ENCODE measurements around the gene SDS. TPM values are rescaled to one million over a fixed set of nuclear protein-coding genes. Genes with fewer than 3 reads are reported as not detected.

SDS gene
- not detected in 2 replicates for total RNA-seq

- Mint-ChIP-seq H3K36me3 (ENCODE audit: low read depth) (no peaks in the 10 kb centered on the region), H3K4me3 (ENCODE audit: low read depth) (no peak within 1 kb of the TSS), H3K4me1 (ENCODE audit: low read depth) (peaks cover 2% of the 10 kb centered on the region), H3K27ac (no peak within 1 kb of the TSS), H3K27me3 (ENCODE audit: low read depth) (peaks cover 17% of the 10 kb centered on the region), H3K9me3 (no peaks in the 10 kb centered on the region)
- no peak for DNase-seq (ENCODE audit: low spot score)
- intact Hi-C loops (cut with micrococcal nuclease), result no loop called here
Measured at GRCh38 chr12:113403435-113404415, at the start of gene SDS. Gene SDS (minus strand): TSS chr12:113403887. CDS start chr12:113399708, 4,179 bp downstream.

- peaks cover 6% of the 10 kb centered on the region for H3K27me3 Mint-ChIP-seq (ENCODE audit: low read depth)
Measured at GRCh38 chr12:113453330-113453729, 49.6 kb upstream of the SDS start.

GRCh38 chr12:113452458-113452857 lies 48.8 kb upstream of the SDS start:
- H3K4me1 Mint-ChIP-seq (ENCODE audit: low read depth), result no peaks in the 10 kb centered on the region
- no peak overlapping the region for H3K4me3 Mint-ChIP-seq (ENCODE audit: low read depth)
- no peaks in the 10 kb centered on the region for H3K36me3 Mint-ChIP-seq (ENCODE audit: low read depth)
- intact Hi-C loops (cut with micrococcal nuclease), result no loop called here
- no peak for DNase-seq (ENCODE audit: low spot score)
- peaks cover 7% of the 10 kb centered on the region for H3K27me3 Mint-ChIP-seq (ENCODE audit: low read depth)
- no peaks in the 10 kb centered on the region for H3K9me3 Mint-ChIP-seq
- no peak overlapping the region for H3K27ac Mint-ChIP-seq

More at GRCh38 chr12:113453330-113453729, 49.6 kb upstream of the SDS start:
- no peak overlapping the region for H3K27ac Mint-ChIP-seq
- H3K4me3 Mint-ChIP-seq (ENCODE audit: low read depth), result no peak overlapping the region
- H3K4me1 Mint-ChIP-seq (ENCODE audit: low read depth), result no peaks in the 10 kb centered on the region
- no peak for DNase-seq (ENCODE audit: low spot score)
- intact Hi-C loops (cut with micrococcal nuclease), result no loop called here
- H3K36me3 Mint-ChIP-seq (ENCODE audit: low read depth), result no peaks in the 10 kb centered on the region
- no peaks in the 10 kb centered on the region for H3K9me3 Mint-ChIP-seq

GRCh38 chr12:113449839-113450238 lies 46.2 kb upstream of the SDS start:
- Mint-ChIP-seq H3K36me3 (ENCODE audit: low read depth) (no peaks in the 10 kb centered on the region), H3K27me3 (ENCODE audit: low read depth) (peaks cover 9% of the 10 kb centered on the region), H3K27ac (no peak overlapping the region), H3K9me3 (no peaks in the 10 kb centered on the region), H3K4me1 (ENCODE audit: low read depth) (no peaks in the 10 kb centered on the region), H3K4me3 (ENCODE audit: low read depth) (no peak overlapping the region)
- DNase-seq (ENCODE audit: low spot score), result no peak
- intact Hi-C loops (cut with micrococcal nuclease), result no loop called here

- H3K4me1 Mint-ChIP-seq (ENCODE audit: low read depth), result no peaks in the 10 kb centered on the region
- no peaks in the 10 kb centered on the region for H3K9me3 Mint-ChIP-seq
- peaks cover 9% of the 10 kb centered on the region for H3K27me3 Mint-ChIP-seq (ENCODE audit: low read depth)
- no peak overlapping the region for H3K4me3 Mint-ChIP-seq (ENCODE audit: low read depth)
- H3K36me3 Mint-ChIP-seq (ENCODE audit: low read depth), result no peaks in the 10 kb centered on the region
- H3K27ac Mint-ChIP-seq, result no peak overlapping the region
- DNase-seq (ENCODE audit: low spot score), result no peak
- intact Hi-C loops (cut with micrococcal nuclease), result no loop called here
Measured at GRCh38 chr12:113449299-113449698, 45.6 kb upstream of the SDS start.

GRCh38 chr12:113448873-113449272 lies 45.2 kb upstream of the SDS start:
- no peaks in the 10 kb centered on the region for H3K36me3 Mint-ChIP-seq (ENCODE audit: low read depth)
- DNase-seq (ENCODE audit: low spot score), result no peak
- H3K4me1 Mint-ChIP-seq (ENCODE audit: low read depth), result no peaks in the 10 kb centered on the region
- H3K9me3 Mint-ChIP-seq, result no peaks in the 10 kb centered on the region
- intact Hi-C loops (cut with micrococcal nuclease), result no loop called here
- H3K27ac Mint-ChIP-seq, result no peak overlapping the region
- no peak overlapping the region for H3K4me3 Mint-ChIP-seq (ENCODE audit: low read depth)
- H3K27me3 Mint-ChIP-seq (ENCODE audit: low read depth), result peaks cover 9% of the 10 kb centered on the region

- no peaks in the 10 kb centered on the region for H3K9me3 Mint-ChIP-seq
- DNase-seq (ENCODE audit: low spot score), result no peak
- no peaks in the 10 kb centered on the region for H3K4me1 Mint-ChIP-seq (ENCODE audit: low read depth)
- H3K36me3 Mint-ChIP-seq (ENCODE audit: low read depth), result no peaks in the 10 kb centered on the region
- intact Hi-C loops (cut with micrococcal nuclease), result no loop called here
- H3K4me3 Mint-ChIP-seq (ENCODE audit: low read depth), result no peak overlapping the region
- peaks cover 9% of the 10 kb centered on the region for H3K27me3 Mint-ChIP-seq (ENCODE audit: low read depth)
- H3K27ac Mint-ChIP-seq, result no peak overlapping the region
Measured at GRCh38 chr12:113445544-113446171, 42.0 kb upstream of the SDS start.

GRCh38 chr12:113443030-113443539 lies 39.4 kb upstream of the SDS start:
- Mint-ChIP-seq H3K27me3 (ENCODE audit: low read depth) (peaks cover 2% of the 10 kb centered on the region), H3K36me3 (ENCODE audit: low read depth) (no peaks in the 10 kb centered on the region), H3K9me3 (no peaks in the 10 kb centered on the region), H3K27ac (no peak overlapping the region), H3K4me1 (ENCODE audit: low read depth) (no peaks in the 10 kb centered on the region), H3K4me3 (ENCODE audit: low read depth) (no peak overlapping the region)
- no peak for DNase-seq (ENCODE audit: low spot score)
- intact Hi-C loops (cut with micrococcal nuclease), result no loop called here

- intact Hi-C loops (cut with micrococcal nuclease), result no loop called here
- no peak overlapping the region for H3K27ac Mint-ChIP-seq
Measured at GRCh38 chr12:113440947-113441782, 37.5 kb upstream of the SDS start.

GRCh38 chr12:113440336-113440735 lies 36.6 kb upstream of the SDS start:
- no peaks in the 10 kb centered on the region for H3K36me3 Mint-ChIP-seq (ENCODE audit: low read depth)
- no peak overlapping the region for H3K4me3 Mint-ChIP-seq (ENCODE audit: low read depth)
- no peaks in the 10 kb centered on the region for H3K9me3 Mint-ChIP-seq
- H3K27me3 Mint-ChIP-seq (ENCODE audit: low read depth), result no peaks in the 10 kb centered on the region
- H3K27ac Mint-ChIP-seq, result no peak overlapping the region
- no peak for DNase-seq (ENCODE audit: low spot score)
- H3K4me1 Mint-ChIP-seq (ENCODE audit: low read depth), result no peaks in the 10 kb centered on the region
- intact Hi-C loops (cut with micrococcal nuclease), result no loop called here

More at GRCh38 chr12:113440947-113441782, 37.5 kb upstream of the SDS start:
- H3K9me3 Mint-ChIP-seq, result no peaks in the 10 kb centered on the region
- no peaks in the 10 kb centered on the region for H3K4me1 Mint-ChIP-seq (ENCODE audit: low read depth)
- no peak for DNase-seq (ENCODE audit: low spot score)
- peaks cover 2% of the 10 kb centered on the region for H3K27me3 Mint-ChIP-seq (ENCODE audit: low read depth)
- H3K36me3 Mint-ChIP-seq (ENCODE audit: low read depth), result no peaks in the 10 kb centered on the region
- H3K4me3 Mint-ChIP-seq (ENCODE audit: low read depth), result no peak overlapping the region

GRCh38 chr12:113439606-113440030 lies 35.9 kb upstream of the SDS start:
- H3K27me3 Mint-ChIP-seq (ENCODE audit: low read depth), result no peaks in the 10 kb centered on the region
- no peaks in the 10 kb centered on the region for H3K36me3 Mint-ChIP-seq (ENCODE audit: low read depth)
- no peak overlapping the region for H3K4me3 Mint-ChIP-seq (ENCODE audit: low read depth)
- intact Hi-C loops (cut with micrococcal nuclease), result no loop called here
- no peaks in the 10 kb centered on the region for H3K4me1 Mint-ChIP-seq (ENCODE audit: low read depth)
- no peak for DNase-seq (ENCODE audit: low spot score)
- no peak overlapping the region for H3K27ac Mint-ChIP-seq
- H3K9me3 Mint-ChIP-seq, result no peaks in the 10 kb centered on the region

GRCh38 chr12:113439301-113439597 lies 35.6 kb upstream of the SDS start:
- intact Hi-C loops (cut with micrococcal nuclease), result no loop called here
- no peak for DNase-seq (ENCODE audit: low spot score)
- no peak overlapping the region for H3K4me3 Mint-ChIP-seq (ENCODE audit: low read depth)
- no peaks in the 10 kb centered on the region for H3K27me3 Mint-ChIP-seq (ENCODE audit: low read depth)
- no peaks in the 10 kb centered on the region for H3K36me3 Mint-ChIP-seq (ENCODE audit: low read depth)
- no peaks in the 10 kb centered on the region for H3K9me3 Mint-ChIP-seq
- H3K27ac Mint-ChIP-seq, result no peak overlapping the region
- H3K4me1 Mint-ChIP-seq (ENCODE audit: low read depth), result no peaks in the 10 kb centered on the region

All from activated T-helper 2 cell treated with anti-CD3 and anti-CD28 coated beads, Interferon-gamma antibody, Interleukin-2, Interleukin-4, amounts not matched to agents 10 μg/mL and 5 μg/mL and 100 μg/mL, durations not matched to agents 14 hours and 24 hours and 36 hours (primary cell).